SH-SY5Y (cell line): ENCODE measurements around the gene SLC25A5.

Experiments
- GATA2 ChIP-seq: IDR thresholded peaks from 2 replicates; pipeline ENCODE4 v1.6.1; 2011; ENCODE audit warnings: mild to moderate bottlenecking, low read depth, low read length
- GATA3 ChIP-seq: IDR thresholded peaks from 2 replicates; pipeline ENCODE4 v1.6.1; 2011; ENCODE audit warnings: low read depth, mild to moderate bottlenecking, low read length, moderate library complexity

DNA sequence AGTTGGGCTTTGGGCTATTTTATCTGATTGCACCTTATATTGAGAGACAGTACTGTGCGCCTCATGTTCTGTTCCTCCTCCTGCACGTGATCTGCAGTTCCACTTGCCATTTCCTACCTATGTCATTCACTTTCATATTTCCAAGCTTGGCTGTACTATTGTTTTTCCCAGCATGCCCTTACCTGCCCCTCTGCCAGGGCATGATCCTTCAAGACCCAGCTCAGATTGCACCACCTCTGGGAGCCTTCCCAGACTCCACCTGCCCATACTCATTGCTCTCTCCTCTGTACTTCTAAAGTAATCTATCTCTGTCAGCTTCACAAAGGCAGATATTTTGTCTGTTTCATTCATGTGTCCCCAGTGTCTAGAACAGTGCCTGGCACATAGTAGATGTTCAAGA lies 11.6 kb downstream of the SLC25A5 start:
- TF ChIP-seq GATA3 (no peak), GATA2 (no peak)
